GM23248 (cell line): Measurements from ENCODE around the gene FAM168A.

Source experiments
- EZH2 ChIP-seq: fragments of 200-600 bp; sonication (generic); IDR thresholded peaks from 2 replicates; pipeline ENCODE4 v1.6.1; 2018; ENCODE audit warnings: antibody characterized with exemption, mild to moderate bottlenecking; ENCODE audit not compliant: insufficient read depth, poor library complexity, severe bottlenecking
- EZH2phosphoT487 ChIP-seq: fragments of 200-600 bp; sonication (generic); IDR thresholded peaks from 2 replicates; pipeline ENCODE4 v1.6.1; 2018; ENCODE audit warnings: antibody characterized with exemption, moderate library complexity, mild to moderate bottlenecking, low read depth; ENCODE audit not compliant: insufficient read depth

DNA sequence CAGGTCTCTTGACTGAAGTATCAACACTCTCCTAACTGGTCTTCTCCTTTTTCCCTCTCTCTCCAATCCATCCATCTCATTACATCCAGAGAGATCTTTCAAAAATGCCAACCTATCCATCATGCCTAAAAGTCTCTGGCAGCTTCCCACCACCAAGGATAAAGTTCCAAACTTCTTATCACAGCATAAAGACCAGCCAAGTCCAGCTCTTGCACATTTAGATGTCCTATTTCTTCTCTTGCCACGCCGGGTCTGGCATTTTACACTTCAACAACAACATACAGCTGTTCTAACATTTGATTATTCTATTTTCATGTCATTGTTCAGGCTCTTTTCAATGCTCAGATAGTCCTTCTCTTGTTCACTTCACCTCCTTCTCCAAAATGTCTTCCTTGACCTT, 151.1 kb downstream of the FAM168A start:
- TF ChIP-seq EZH2 (no peak), EZH2phosphoT487 (no peak)
